K562 (cell line): Measurements from ENCODE around the gene SHROOM3. TPM values are rescaled to one million over a fixed set of nuclear protein-coding genes. Genes with fewer than 3 reads are reported as not detected.

ENCODE experiments used
- ATAC-seq: fragments of 200-7000 bp; cut with Tn5 transposase; 3 replicates; pipeline ENCODE4 v1.9.1; 2020; ENCODE audit warnings: moderate library complexity
- BruUV-seq: library from RNA; stranded (reverse); fragments of 400-500 nt; replicated peaks from 2 replicates; lab custom pipeline; 2021; lab: Mats Ljungman, UMichigan
- CTCF ChIA-PET: fragments of 300-600 bp; formaldehyde crosslinking; extraction: SDS; loops from one replicate; lab custom pipeline; 2021; ENCODE audit warnings: low intra/inter-chr PET ratio; lab: Yijun Ruan, JAX
- POLR2A ChIA-PET: fragments of 300-600, 350-650 bp; sonication (Branson Sonifier 250); formaldehyde crosslinking; extraction: SDS; loops from one replicate; lab custom pipeline; 2021; ENCODE audit warnings: antibody characterized with exemption, inconsistent platforms; lab: Yijun Ruan, JAX
- DNase-seq, 4 experiments: peaks; one replicate each; pipeline versions ENCODE4 v3.0.0 to v3.0.0-alpha.2; 2011 to 2018; ENCODE audit warnings: low spot score in 3 of 4, mixed read lengths in 3 of 4; ENCODE audit errors: extremely low read depth in 1 of 4
- FAIRE-seq: peaks from 2 replicates; lab custom pipeline; 2011; peaks lifted over from hg19 to GRCh38; lab: Jason Lieb, UNC
- H2AFZ ChIP-seq: 2 replicates; pipeline ENCODE4 v1.6.0; 2011; ENCODE audit warnings: low read depth, low read length, control low read depth, inconsistent platforms
- H3K27ac ChIP-seq: fragments of 200-600 bp; 3 replicates; pipeline ENCODE4 v1.8.0; 2011; ENCODE audit warnings: low read depth, mild to moderate bottlenecking, control low read depth, inconsistent platforms, low read length, moderate library complexity, mixed read lengths; ENCODE audit errors: extremely low read depth
- H3K27me3 ChIP-seq, 2 experiments: fragments of 300-600 bp in 1 of 2; 2 replicates in 1 of 2; 3 replicates in 1 of 2; pipeline versions ENCODE4 v1.6.0 to v1.8.0; 2011; ENCODE audit warnings: inconsistent platforms in 2 of 2, low read length in 2 of 2, mild to moderate bottlenecking in 1 of 2, mixed read lengths in 1 of 2, moderate library complexity in 1 of 2; ENCODE audit not compliant: control insufficient read depth in 2 of 2, insufficient read depth in 2 of 2
- H3K36me3 ChIP-seq: fragments of 300-600 bp; 3 replicates; pipeline ENCODE4 v1.8.0; 2011; ENCODE audit warnings: mild to moderate bottlenecking, low read length, inconsistent platforms; ENCODE audit not compliant: control insufficient read depth, insufficient read depth
- H3K4me1 ChIP-seq, 2 experiments: fragments of 200-600 bp in 1 of 2; replicated peaks in 1 of 2; 2 replicates in 1 of 2; 3 replicates in 1 of 2; pipeline versions ENCODE4 v1.5.1 to v1.8.0; 2011; ENCODE audit warnings: inconsistent platforms in 2 of 2, low read length in 2 of 2, mild to moderate bottlenecking in 1 of 2, mixed read lengths in 1 of 2, moderate library complexity in 1 of 2; ENCODE audit not compliant: control insufficient read depth in 2 of 2, insufficient read depth in 2 of 2
- H3K4me2 ChIP-seq: 2 replicates; pipeline ENCODE4 v1.6.1; 2011; ENCODE audit warnings: low read length, control low read depth, inconsistent platforms, mixed read lengths; ENCODE audit not compliant: insufficient read depth
- H3K4me3 ChIP-seq: fragments of 200-600 bp; sonication (generic), shearing (Covaris generic); 2 replicates; pipeline ENCODE4 v1.5.1; 2016; ENCODE audit warnings: control low read depth, inconsistent platforms
- H3K79me2 ChIP-seq: fragments of 200-600 bp; 3 replicates; pipeline ENCODE4 v1.8.0; 2011; ENCODE audit warnings: low read length, inconsistent platforms; ENCODE audit not compliant: control insufficient read depth, insufficient read depth
- H3K9ac ChIP-seq, 2 experiments: 2 replicates each; pipeline versions ENCODE4 v1.6.0 to v1.6.1; 2011; ENCODE audit warnings: low read depth in 2 of 2, low read length in 2 of 2, control low read depth in 1 of 2, inconsistent platforms in 1 of 2, mild to moderate bottlenecking in 1 of 2, mixed read lengths in 1 of 2; ENCODE audit not compliant: insufficient read depth in 1 of 2
- H3K9me1 ChIP-seq: one replicate; pipeline ENCODE4 v1.6.0; 2011; ENCODE audit warnings: inconsistent platforms, mild to moderate bottlenecking, low read length, moderate library complexity; ENCODE audit not compliant: control insufficient read depth, insufficient read depth
- H3K9me3 ChIP-seq: replicated peaks from 2 replicates; pipeline ENCODE4 v1.5.1; 2011; ENCODE audit warnings: low read depth, low read length, inconsistent platforms; ENCODE audit not compliant: control insufficient read depth, insufficient read depth
- H4K20me1 ChIP-seq: replicated peaks from 2 replicates; pipeline ENCODE4 v1.6.1; 2011; ENCODE audit warnings: low read length, inconsistent platforms, mixed read lengths; ENCODE audit not compliant: control insufficient read depth, insufficient read depth
- ARID1B ChIP-seq: fragments of 450-650 bp; IDR thresholded peaks from 2 replicates; pipeline ENCODE4 v1.6.1; 2016; ENCODE audit warnings: antibody characterized with exemption, mild to moderate bottlenecking, inconsistent platforms
- BMI1 ChIP-seq: fragments of 150-350 bp; IDR thresholded peaks from 2 replicates; pipeline ENCODE4 v1.6.1; 2014; ENCODE audit warnings: low read length
- DMBX1 ChIP-seq: fragments of 250-450 bp; sonication (Bioruptor Pico); IDR thresholded peaks from 2 replicates; pipeline ENCODE4 v1.8.0; 2022; ENCODE audit warnings: inconsistent platforms, mild to moderate bottlenecking, moderate library complexity, borderline replicate concordance
- DPF2 ChIP-seq: fragments of 450-650 bp; IDR thresholded peaks from 2 replicates; pipeline ENCODE4 v1.6.1; 2016
- HDAC2 ChIP-seq: fragments of 450-650 bp; IDR thresholded peaks from 2 replicates; pipeline ENCODE4 v1.6.1; 2016; ENCODE audit warnings: mild to moderate bottlenecking
- JUND ChIP-seq, 2 experiments: IDR thresholded peaks; 2 replicates in 1 of 2; 3 replicates in 1 of 2; pipeline ENCODE4 v1.6.1; 2011; ENCODE audit warnings: borderline replicate concordance in 2 of 2, low read depth in 2 of 2, low read length in 2 of 2, improper control_type of control experiment in 1 of 2, missing biosample characterization in 1 of 2, missing genetic modification characterization in 1 of 2, missing genetic modification reagents in 1 of 2
- MBD2 ChIP-seq: sonication (generic); IDR thresholded peaks from 2 replicates; pipeline ENCODE4 v1.6.1; 2016; ENCODE audit warnings: low read depth, borderline replicate concordance
- PML ChIP-seq: IDR thresholded peaks from 2 replicates; pipeline ENCODE4 v1.6.1; 2012; ENCODE audit warnings: low read length, inconsistent platforms
- RCOR1 ChIP-seq, 2 experiments: IDR thresholded peaks; 2 replicates each; pipeline ENCODE4 v1.6.1; 2012; ENCODE audit warnings: low read depth in 2 of 2, low read length in 2 of 2, borderline replicate concordance in 1 of 2, improper control_type of control experiment in 1 of 2
- SETDB1 ChIP-seq: IDR thresholded peaks from one replicate; pipeline ENCODE4 v1.6.1; 2012; ENCODE audit warnings: low read length, control low read depth, inconsistent platforms
- SLC30A9 ChIP-seq: fragments of 250-450 bp; sonication (Bioruptor Pico); IDR thresholded peaks from 2 replicates; pipeline ENCODE4 v1.8.0; 2022; ENCODE audit warnings: mild to moderate bottlenecking, moderate library complexity
- SMARCA4 ChIP-seq: fragments of 450-650 bp; IDR thresholded peaks from 2 replicates; pipeline ENCODE4 v1.6.1; 2016
- TCF3 ChIP-seq: sonication (generic); formaldehyde crosslinking; IDR thresholded peaks from 2 replicates; pipeline ENCODE4 v1.4.0; 2020; ENCODE audit warnings: mild to moderate bottlenecking, missing genetic modification reagents
- TEAD2 ChIP-seq: fragments of 450-650 bp; IDR thresholded peaks from 2 replicates; pipeline ENCODE4 v1.6.1; 2016; ENCODE audit warnings: missing genetic modification characterization, control low read depth, missing compliant biosample characterization
- TFAP4 ChIP-seq: sonication (generic); formaldehyde crosslinking; IDR thresholded peaks from 2 replicates; pipeline ENCODE4 v1.8.0; 2022; ENCODE audit warnings: missing genetic modification reagents, mild to moderate bottlenecking, moderate library complexity, borderline replicate concordance
- U2AF1 ChIP-seq: fragments of 200-400 bp; formaldehyde crosslinking; optimal IDR thresholded peaks from 2 replicates; pipeline ENCODE3; 2017; ENCODE audit warnings: mild to moderate bottlenecking, low read depth, low read length, moderate library complexity
- XRCC4 ChIP-seq: IDR thresholded peaks from one replicate; pipeline ENCODE4 v1.6.1; 2011; ENCODE audit not compliant: insufficient read depth, insufficient read length; ENCODE audit errors: extremely low read depth
- ZNF23 ChIP-seq: fragments of 250-450 bp; sonication (Bioruptor Pico); IDR thresholded peaks from 2 replicates; pipeline ENCODE4 v1.4.0; 2020; ENCODE audit warnings: mild to moderate bottlenecking
- WGBS: fragments of 100-300 bp; shearing (Covaris generic); methylation state at CpG from one replicate; pipeline ENCODE4 v1.1.6; 2016; ENCODE audit warnings: low coverage, mixed read lengths; ENCODE audit not compliant: insufficient coverage; ENCODE audit errors: missing lambda C conversion rate; 5-methylcytosine and 5-hydroxymethylcytosine counted together
- in situ Hi-C: fragments of 300-500 bp; cut with MboI; formaldehyde crosslinking; loops from 4 replicates; pipeline ENCODE4 v1.15.0; 2018; ENCODE audit warnings: inconsistent platforms, mixed read lengths
- intact Hi-C: fragments of 100-400 bp; cut with micrococcal nuclease; formaldehyde crosslinking; loops from 2 replicates; pipeline ENCODE4 v1.14.2; 2022
- polyA plus RNA-seq, 8 experiments: library from polyadenylated mRNA; depleted of rRNA in 4 of 8; stranded (reverse) in 5 of 8; unstranded in 3 of 8; fragments of >200 nt; fragmentation: Nextera tagmentation in 2 of 8; fragmentation: Illumina TruSeq in 1 of 8; extraction: Ambion mirVana in 2 of 8; extraction: Trizol in 1 of 8; gene quantifications; 2 replicates each; pipeline versions ENCODE4 v1.2.1 to v1.2.3, GENCODE V29; 2011 to 2014; ENCODE audit warnings: inconsistent platforms in 1 of 8, missing spikeins in 1 of 8
- total RNA-seq, 7 experiments: library from RNA; depleted of rRNA in 6 of 7; stranded (reverse); fragments of >200 nt in 6 of 7; fragmentation: Illumina TruSeq in 2 of 7; extraction: Trizol in 2 of 7; gene quantifications; 2 replicates each; pipeline versions ENCODE4 v1.2.1 to v1.2.3, GENCODE V29; 2011 to 2021; ENCODE audit warnings: low replicate concordance in 1 of 7

Gene SHROOM3
- total and polyA plus RNA-seq, 9 of the 15 experiments (the other 6 are each of a cell fraction or from before 2014, with no cell fraction given): 0.01 to 0.07 TPM; not detected in 7

GRCh38 chr4:76600447-76600846 is 165.4 kb downstream of the SHROOM3 start:
- Histone ChIP-seq H3K9me1 (no peaks in the 10 kb centered on the region), H3K4me2 (no peak overlapping the region), H4K20me1 (no peaks in the 10 kb centered on the region), H3K9ac (no peak overlapping the region), H3K27ac (no peak overlapping the region), H3K36me3 (no peaks in the 10 kb centered on the region), H2AFZ (no peak overlapping the region), H3K4me3 (no peak overlapping the region), H3K27me3 (peaks cover 3 to 5% of the 10 kb centered on the region in 2 experiments; a peak in 2 of 5 replicates), H3K9me3 (no peaks in the 10 kb centered on the region), H3K79me2 (no peaks in the 10 kb centered on the region), H3K4me1 (peaks cover 0 to 2% of the 10 kb centered on the region in 2 experiments; a peak in 1 of 5 replicates)
- 2% methylated on average over 2 of the region's 2 CpGs for WGBS
- CTCF ChIA-PET: no interaction called here
- in situ Hi-C loops: no loop called here
- no peak for ATAC-seq
- intact Hi-C loops: no loop called here
- no peak for FAIRE-seq
- no peak for DNase-seq
- POLR2A ChIA-PET: interaction anchor here (0.8 kb wide), 1 partner anchor 30 kb away, joined by 3 read pairs; no protein-coding TSS in a partner anchor
- no peak for TF ChIP-seq TEAD2 (tag)
- TF ChIP-seq SMARCA4: no peak
- no peak for TF ChIP-seq BMI1
- no peak for TF ChIP-seq U2AF1
- no peak for TF ChIP-seq JUND (IDR thresholded peaks at IDR 0.05; ENCODE audit: borderline replicate concordance, low read depth, low read length)
- TF ChIP-seq JUND (tag; IDR thresholded peaks at IDR 0.05; ENCODE audit: borderline replicate concordance, low read depth, low read length): no peak
- TF ChIP-seq PML: no peak
- no TSS peak for BruUV-seq

- ATAC-seq (peak; percentile 87), DNase-seq (peak; percentile 27 to 67 (median 54)), FAIRE-seq (peak; percentile 90)
- WGBS: 0% methylated on average over 4 of the region's 4 CpGs
- Histone ChIP-seq H3K9me3 (no peaks in the 10 kb centered on the region), H3K36me3 (no peaks in the 10 kb centered on the region), H3K27me3 (peaks cover 3 to 5% of the 10 kb centered on the region in 2 experiments; a peak in 2 of 5 replicates), H4K20me1 (no peaks in the 10 kb centered on the region), H3K4me2 (peak overlapping the region; percentile 13), H3K4me1 (peaks cover 0 to 2% of the 10 kb centered on the region in 2 experiments; a peak in 1 of 5 replicates), H3K27ac (no peak overlapping the region), H3K4me3 (no peak overlapping the region), H3K79me2 (no peaks in the 10 kb centered on the region), H3K9me1 (no peaks in the 10 kb centered on the region), H2AFZ (no peak overlapping the region), H3K9ac (no peak overlapping the region)
- intact Hi-C loops (no loop called here), in situ Hi-C loops (no loop called here)
- ChIA-PET POLR2A (interaction anchor here (1.0 to 1.4 kb wide), 2 partner anchors 16 to 28 kb away, joined by 3 to 5 read pairs; no protein-coding TSS in a partner anchor), CTCF (no interaction called here)
- no TSS peak for BruUV-seq
- TF ChIP-seq HDAC2: 0 out of 2 replicates have a peak, but pooled peaks have one; percentile 19
- TF ChIP-seq ARID1B: peak; percentile 93
- no peak for TF ChIP-seq ZNF23 (CRISPR knock-in tag)
- TF ChIP-seq XRCC4: no peak
- TF ChIP-seq TFAP4 (CRISPR knock-in tag): peak; percentile 63
- TF ChIP-seq DPF2: peak; percentile 78
- no peak for TF ChIP-seq SETDB1
- no peak for TF ChIP-seq DMBX1
- TF ChIP-seq TCF3 (CRISPR knock-in tag): peak; percentile 85
- no peak for TF ChIP-seq SLC30A9 (CRISPR knock-in tag)
- TF ChIP-seq RCOR1 (IDR thresholded peaks at IDR 0.05; ENCODE audit: borderline replicate concordance in 1 of 2, low read depth in 2 of 2, low read length in 2 of 2): peak in 1 of 2 experiments; percentile 43; a peak in 1 of 4 replicates
- TF ChIP-seq MBD2: no peak
Observed at GRCh38 chr4:76601791-76602190, 166.8 kb downstream of the SHROOM3 start.
